K562 (cell line): Measurements from ENCODE around the gene OPA1. TPM values are rescaled to one million over a fixed set of nuclear protein-coding genes. Genes with fewer than 3 reads are reported as not detected.
A peak's percentile ranks its signal among the peaks of the same experiment; 100 is the strongest.

ENCODE experiments used
- ATAC-seq: fragments of 200-7000 bp; cut with Tn5 transposase; 3 replicates; pipeline ENCODE4 v1.9.1; 2020; ENCODE audit warnings: moderate library complexity
- BruUV-seq: library from RNA; stranded (reverse); fragments of 400-500 nt; replicated peaks from 2 replicates; lab custom pipeline; 2021; lab: Mats Ljungman, UMichigan
- CTCF ChIA-PET: fragments of 300-600 bp; formaldehyde crosslinking; extraction: SDS; loops from one replicate; lab custom pipeline; 2021; ENCODE audit warnings: low intra/inter-chr PET ratio; lab: Yijun Ruan, JAX
- POLR2A ChIA-PET: fragments of 300-600, 350-650 bp; sonication (Branson Sonifier 250); formaldehyde crosslinking; extraction: SDS; loops from one replicate; lab custom pipeline; 2021; ENCODE audit warnings: antibody characterized with exemption, inconsistent platforms; lab: Yijun Ruan, JAX
- DNase-seq, 4 experiments: peaks; one replicate each; pipeline versions ENCODE4 v3.0.0 to v3.0.0-alpha.2; 2011 to 2018; ENCODE audit warnings: low spot score in 3 of 4, mixed read lengths in 3 of 4; ENCODE audit errors: extremely low read depth in 1 of 4
- FAIRE-seq: peaks from 2 replicates; lab custom pipeline; 2011; peaks lifted over from hg19 to GRCh38; lab: Jason Lieb, UNC
- H2AFZ ChIP-seq: 2 replicates; pipeline ENCODE4 v1.6.0; 2011; ENCODE audit warnings: low read depth, low read length, control low read depth, inconsistent platforms
- H3K27ac ChIP-seq: fragments of 200-600 bp; 3 replicates; pipeline ENCODE4 v1.8.0; 2011; ENCODE audit warnings: low read depth, mild to moderate bottlenecking, control low read depth, inconsistent platforms, low read length, moderate library complexity, mixed read lengths; ENCODE audit errors: extremely low read depth
- H3K27me3 ChIP-seq, 2 experiments: fragments of 300-600 bp in 1 of 2; 2 replicates in 1 of 2; 3 replicates in 1 of 2; pipeline versions ENCODE4 v1.6.0 to v1.8.0; 2011; ENCODE audit warnings: inconsistent platforms in 2 of 2, low read length in 2 of 2, mild to moderate bottlenecking in 1 of 2, mixed read lengths in 1 of 2, moderate library complexity in 1 of 2; ENCODE audit not compliant: control insufficient read depth in 2 of 2, insufficient read depth in 2 of 2
- H3K36me3 ChIP-seq: fragments of 300-600 bp; 3 replicates; pipeline ENCODE4 v1.8.0; 2011; ENCODE audit warnings: mild to moderate bottlenecking, low read length, inconsistent platforms; ENCODE audit not compliant: control insufficient read depth, insufficient read depth
- H3K4me1 ChIP-seq, 2 experiments: fragments of 200-600 bp in 1 of 2; replicated peaks in 1 of 2; 2 replicates in 1 of 2; 3 replicates in 1 of 2; pipeline versions ENCODE4 v1.5.1 to v1.8.0; 2011; ENCODE audit warnings: inconsistent platforms in 2 of 2, low read length in 2 of 2, mild to moderate bottlenecking in 1 of 2, mixed read lengths in 1 of 2, moderate library complexity in 1 of 2; ENCODE audit not compliant: control insufficient read depth in 2 of 2, insufficient read depth in 2 of 2
- H3K4me2 ChIP-seq: 2 replicates; pipeline ENCODE4 v1.6.1; 2011; ENCODE audit warnings: low read length, control low read depth, inconsistent platforms, mixed read lengths; ENCODE audit not compliant: insufficient read depth
- H3K4me3 ChIP-seq: fragments of 200-600 bp; sonication (generic), shearing (Covaris generic); 2 replicates; pipeline ENCODE4 v1.5.1; 2016; ENCODE audit warnings: control low read depth, inconsistent platforms
- H3K79me2 ChIP-seq: fragments of 200-600 bp; 3 replicates; pipeline ENCODE4 v1.8.0; 2011; ENCODE audit warnings: low read length, inconsistent platforms; ENCODE audit not compliant: control insufficient read depth, insufficient read depth
- H3K9ac ChIP-seq, 2 experiments: 2 replicates each; pipeline versions ENCODE4 v1.6.0 to v1.6.1; 2011; ENCODE audit warnings: low read depth in 2 of 2, low read length in 2 of 2, control low read depth in 1 of 2, inconsistent platforms in 1 of 2, mild to moderate bottlenecking in 1 of 2, mixed read lengths in 1 of 2; ENCODE audit not compliant: insufficient read depth in 1 of 2
- H3K9me1 ChIP-seq: one replicate; pipeline ENCODE4 v1.6.0; 2011; ENCODE audit warnings: inconsistent platforms, mild to moderate bottlenecking, low read length, moderate library complexity; ENCODE audit not compliant: control insufficient read depth, insufficient read depth
- H3K9me3 ChIP-seq: replicated peaks from 2 replicates; pipeline ENCODE4 v1.5.1; 2011; ENCODE audit warnings: low read depth, low read length, inconsistent platforms; ENCODE audit not compliant: control insufficient read depth, insufficient read depth
- H4K20me1 ChIP-seq: replicated peaks from 2 replicates; pipeline ENCODE4 v1.6.1; 2011; ENCODE audit warnings: low read length, inconsistent platforms, mixed read lengths; ENCODE audit not compliant: control insufficient read depth, insufficient read depth
- RAD21 ChIP-seq, 2 experiments: fragments of 250-450 bp in 1 of 2; fragments of 450-650 bp in 1 of 2; sonication (Bioruptor Pico) in 1 of 2; formaldehyde crosslinking in 1 of 2; IDR thresholded peaks in 1 of 2; conservative IDR thresholded peaks in 1 of 2; 2 replicates each; pipeline versions ENCODE4 v1.4.0 to v1.8.0; 2020 to 2022; ENCODE audit warnings: mild to moderate bottlenecking in 2 of 2, moderate library complexity in 1 of 2
- WGBS: fragments of 100-300 bp; shearing (Covaris generic); methylation state at CpG from one replicate; pipeline ENCODE4 v1.1.6; 2016; ENCODE audit warnings: low coverage, mixed read lengths; ENCODE audit not compliant: insufficient coverage; ENCODE audit errors: missing lambda C conversion rate; 5-methylcytosine and 5-hydroxymethylcytosine counted together
- in situ Hi-C: fragments of 300-500 bp; cut with MboI; formaldehyde crosslinking; loops from 4 replicates; pipeline ENCODE4 v1.15.0; 2018; ENCODE audit warnings: inconsistent platforms, mixed read lengths
- intact Hi-C: fragments of 100-400 bp; cut with micrococcal nuclease; formaldehyde crosslinking; loops from 2 replicates; pipeline ENCODE4 v1.14.2; 2022
- polyA plus RNA-seq, 8 experiments: library from polyadenylated mRNA; depleted of rRNA in 4 of 8; stranded (reverse) in 5 of 8; unstranded in 3 of 8; fragments of >200 nt; fragmentation: Nextera tagmentation in 2 of 8; fragmentation: Illumina TruSeq in 1 of 8; extraction: Ambion mirVana in 2 of 8; extraction: Trizol in 1 of 8; gene quantifications; 2 replicates each; pipeline versions ENCODE4 v1.2.1 to v1.2.3, GENCODE V29; 2011 to 2014; ENCODE audit warnings: inconsistent platforms in 1 of 8, missing spikeins in 1 of 8
- total RNA-seq, 7 experiments: library from RNA; depleted of rRNA in 6 of 7; stranded (reverse); fragments of >200 nt in 6 of 7; fragmentation: Illumina TruSeq in 2 of 7; extraction: Trizol in 2 of 7; gene quantifications; 2 replicates each; pipeline versions ENCODE4 v1.2.1 to v1.2.3, GENCODE V29; 2011 to 2021; ENCODE audit warnings: low replicate concordance in 1 of 7
- TF ChIP-seq, protein P1 (sequence below), 2 experiments: fragments of 450-650 bp; formaldehyde crosslinking in 1 of 2; IDR thresholded peaks; 2 replicates each; pipeline versions ENCODE4 v1.4.0 to v1.6.1; 2014 to 2020; ENCODE audit warnings: mild to moderate bottlenecking in 2 of 2, borderline replicate concordance in 1 of 2, low read depth in 1 of 2
- TF ChIP-seq, protein P2 (sequence below): fragments of 450-650 bp; IDR thresholded peaks from one replicate; pipeline ENCODE4 v1.6.1; 2018; ENCODE audit warnings: mild to moderate bottlenecking, moderate library complexity; ENCODE audit not compliant: partially characterized antibody
- TF ChIP-seq, protein P3 (sequence below): IDR thresholded peaks from 2 replicates; pipeline ENCODE4 v1.6.1; 2012; ENCODE audit warnings: low read depth, low read length, improper control_type of control experiment, borderline replicate concordance
- TF ChIP-seq, protein P4 (sequence below), 3 experiments: IDR thresholded peaks in 2 of 3; conservative IDR thresholded peaks in 1 of 3; 2 replicates each; pipeline ENCODE4 v1.5.1; 2011 to 2012; ENCODE audit warnings: low read length in 3 of 3, mild to moderate bottlenecking in 3 of 3, control low read depth in 2 of 3, improper control_type of control experiment in 1 of 3, inconsistent platforms in 1 of 3, low read depth in 1 of 3, mixed read lengths in 1 of 3, moderate library complexity in 1 of 3; ENCODE audit not compliant: insufficient read depth in 2 of 3

The OPA1 gene
- total and polyA plus RNA-seq, 9 of the 15 experiments (the other 6 are each of a cell fraction or from before 2014, with no cell fraction given) = 19.7 to 127 (median 94.7) TPM

DNA sequence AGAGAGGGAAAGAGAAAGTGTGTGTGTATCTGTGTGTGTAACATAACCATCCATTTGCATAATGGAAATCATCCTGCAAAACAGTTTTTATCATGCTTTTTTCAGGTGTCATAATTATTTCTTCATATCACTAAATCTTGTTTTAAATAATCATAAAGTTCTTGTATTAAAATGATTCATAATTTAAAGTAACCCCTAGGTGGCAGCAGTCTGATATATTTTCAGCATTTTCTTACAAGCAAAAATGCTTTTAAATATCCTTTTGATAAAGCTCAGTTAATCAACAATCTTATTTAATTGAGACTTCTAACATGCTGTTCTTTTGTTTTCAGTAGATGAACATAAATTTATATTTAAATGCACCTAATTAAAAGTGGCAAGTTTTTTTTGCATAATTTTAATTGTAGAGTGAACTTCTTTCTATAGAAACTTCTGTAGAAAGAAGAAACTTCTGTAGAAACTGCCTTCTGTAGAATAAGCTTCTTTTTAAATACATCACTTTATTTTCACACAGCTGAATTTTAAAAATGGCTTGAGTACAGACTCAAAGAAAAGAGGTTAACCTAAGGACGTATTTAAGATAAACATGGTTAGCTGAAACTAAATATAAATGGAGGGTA is 72.5 kb downstream of the OPA1 start:
- no peaks in the 10 kb centered on the region for H3K27me3 ChIP-seq
- FAIRE-seq = no peak
- CTCF ChIA-PET = interaction anchor here (0.9 kb wide), 1 partner anchor 40 kb away, joined by 3 read pairs; no protein-coding TSS in a partner anchor
- no peaks in the 10 kb centered on the region; the same call in 2 of the 3 replicates for H3K79me2 ChIP-seq
- H3K4me3 ChIP-seq = no peak overlapping the region
- no peak overlapping the region for H3K4me2 ChIP-seq
- BruUV-seq = no TSS peak
- H3K27ac ChIP-seq = no peak overlapping the region
- no peak overlapping the region for H2AFZ ChIP-seq
- peaks cover 91% of the 10 kb centered on the region for H3K36me3 ChIP-seq
- TF ChIP-seq, protein P1, sequence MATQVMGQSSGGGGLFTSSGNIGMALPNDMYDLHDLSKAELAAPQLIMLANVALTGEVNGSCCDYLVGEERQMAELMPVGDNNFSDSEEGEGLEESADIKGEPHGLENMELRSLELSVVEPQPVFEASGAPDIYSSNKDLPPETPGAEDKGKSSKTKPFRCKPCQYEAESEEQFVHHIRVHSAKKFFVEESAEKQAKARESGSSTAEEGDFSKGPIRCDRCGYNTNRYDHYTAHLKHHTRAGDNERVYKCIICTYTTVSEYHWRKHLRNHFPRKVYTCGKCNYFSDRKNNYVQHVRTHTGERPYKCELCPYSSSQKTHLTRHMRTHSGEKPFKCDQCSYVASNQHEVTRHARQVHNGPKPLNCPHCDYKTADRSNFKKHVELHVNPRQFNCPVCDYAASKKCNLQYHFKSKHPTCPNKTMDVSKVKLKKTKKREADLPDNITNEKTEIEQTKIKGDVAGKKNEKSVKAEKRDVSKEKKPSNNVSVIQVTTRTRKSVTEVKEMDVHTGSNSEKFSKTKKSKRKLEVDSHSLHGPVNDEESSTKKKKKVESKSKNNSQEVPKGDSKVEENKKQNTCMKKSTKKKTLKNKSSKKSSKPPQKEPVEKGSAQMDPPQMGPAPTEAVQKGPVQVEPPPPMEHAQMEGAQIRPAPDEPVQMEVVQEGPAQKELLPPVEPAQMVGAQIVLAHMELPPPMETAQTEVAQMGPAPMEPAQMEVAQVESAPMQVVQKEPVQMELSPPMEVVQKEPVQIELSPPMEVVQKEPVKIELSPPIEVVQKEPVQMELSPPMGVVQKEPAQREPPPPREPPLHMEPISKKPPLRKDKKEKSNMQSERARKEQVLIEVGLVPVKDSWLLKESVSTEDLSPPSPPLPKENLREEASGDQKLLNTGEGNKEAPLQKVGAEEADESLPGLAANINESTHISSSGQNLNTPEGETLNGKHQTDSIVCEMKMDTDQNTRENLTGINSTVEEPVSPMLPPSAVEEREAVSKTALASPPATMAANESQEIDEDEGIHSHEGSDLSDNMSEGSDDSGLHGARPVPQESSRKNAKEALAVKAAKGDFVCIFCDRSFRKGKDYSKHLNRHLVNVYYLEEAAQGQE (IDR thresholded peaks at IDR 0.05; ENCODE audit: borderline replicate concordance) = peak; percentile 14; the same call in 1 of the 2 replicates
- TF ChIP-seq, protein P1 (CRISPR knock-in tag; IDR thresholded peaks at IDR 0.05; ENCODE audit: low read depth) = no peak
- TF ChIP-seq, protein P2, sequence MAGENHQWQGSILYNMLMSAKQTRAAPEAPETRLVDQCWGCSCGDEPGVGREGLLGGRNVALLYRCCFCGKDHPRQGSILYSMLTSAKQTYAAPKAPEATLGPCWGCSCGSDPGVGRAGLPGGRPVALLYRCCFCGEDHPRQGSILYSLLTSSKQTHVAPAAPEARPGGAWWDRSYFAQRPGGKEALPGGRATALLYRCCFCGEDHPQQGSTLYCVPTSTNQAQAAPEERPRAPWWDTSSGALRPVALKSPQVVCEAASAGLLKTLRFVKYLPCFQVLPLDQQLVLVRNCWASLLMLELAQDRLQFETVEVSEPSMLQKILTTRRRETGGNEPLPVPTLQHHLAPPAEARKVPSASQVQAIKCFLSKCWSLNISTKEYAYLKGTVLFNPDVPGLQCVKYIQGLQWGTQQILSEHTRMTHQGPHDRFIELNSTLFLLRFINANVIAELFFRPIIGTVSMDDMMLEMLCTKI = no peak
- TF ChIP-seq RAD21 (CRISPR knock-in tag; conservative IDR thresholded peaks at IDR 0.05 in 1 of 2, IDR thresholded peaks at IDR 0.05 in 1 of 2) = peak; percentile 44 to 53
- TF ChIP-seq, protein P3, sequence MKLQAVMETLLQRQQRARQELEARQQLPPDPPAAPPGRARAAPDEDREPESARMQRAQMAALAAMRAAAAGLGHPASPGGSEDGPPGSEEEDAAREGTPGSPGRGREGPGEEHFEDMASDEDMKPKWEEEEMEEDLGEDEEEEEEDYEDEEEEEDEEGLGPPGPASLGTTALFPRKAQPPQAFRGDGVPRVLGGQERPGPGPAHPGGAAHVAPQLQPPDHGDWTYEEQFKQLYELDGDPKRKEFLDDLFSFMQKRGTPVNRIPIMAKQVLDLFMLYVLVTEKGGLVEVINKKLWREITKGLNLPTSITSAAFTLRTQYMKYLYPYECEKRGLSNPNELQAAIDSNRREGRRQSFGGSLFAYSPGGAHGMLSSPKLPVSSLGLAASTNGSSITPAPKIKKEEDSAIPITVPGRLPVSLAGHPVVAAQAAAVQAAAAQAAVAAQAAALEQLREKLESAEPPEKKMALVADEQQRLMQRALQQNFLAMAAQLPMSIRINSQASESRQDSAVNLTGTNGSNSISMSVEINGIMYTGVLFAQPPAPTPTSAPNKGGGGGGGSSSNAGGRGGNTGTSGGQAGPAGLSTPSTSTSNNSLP = peak; percentile 87; the same call in 1 of the 2 replicates
- TF ChIP-seq, protein P4, sequence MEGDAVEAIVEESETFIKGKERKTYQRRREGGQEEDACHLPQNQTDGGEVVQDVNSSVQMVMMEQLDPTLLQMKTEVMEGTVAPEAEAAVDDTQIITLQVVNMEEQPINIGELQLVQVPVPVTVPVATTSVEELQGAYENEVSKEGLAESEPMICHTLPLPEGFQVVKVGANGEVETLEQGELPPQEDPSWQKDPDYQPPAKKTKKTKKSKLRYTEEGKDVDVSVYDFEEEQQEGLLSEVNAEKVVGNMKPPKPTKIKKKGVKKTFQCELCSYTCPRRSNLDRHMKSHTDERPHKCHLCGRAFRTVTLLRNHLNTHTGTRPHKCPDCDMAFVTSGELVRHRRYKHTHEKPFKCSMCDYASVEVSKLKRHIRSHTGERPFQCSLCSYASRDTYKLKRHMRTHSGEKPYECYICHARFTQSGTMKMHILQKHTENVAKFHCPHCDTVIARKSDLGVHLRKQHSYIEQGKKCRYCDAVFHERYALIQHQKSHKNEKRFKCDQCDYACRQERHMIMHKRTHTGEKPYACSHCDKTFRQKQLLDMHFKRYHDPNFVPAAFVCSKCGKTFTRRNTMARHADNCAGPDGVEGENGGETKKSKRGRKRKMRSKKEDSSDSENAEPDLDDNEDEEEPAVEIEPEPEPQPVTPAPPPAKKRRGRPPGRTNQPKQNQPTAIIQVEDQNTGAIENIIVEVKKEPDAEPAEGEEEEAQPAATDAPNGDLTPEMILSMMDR (IDR thresholded peaks at IDR 0.05 in 2 of 3, conservative IDR thresholded peaks at IDR 0.05 in 1 of 3; ENCODE audit: insufficient read depth in 2 of 3, low read depth in 1 of 3, low read length in 3 of 3) = peak in 1 of 3 experiments; percentile 55; a peak in 2 of 6 replicates
- H3K9me3 ChIP-seq = no peaks in the 10 kb centered on the region
- no peak for ATAC-seq
- intact Hi-C loops = loop anchor here (1.0 to 10.0 kb wide), 3 partner anchors 39 to 117 kb away; no protein-coding TSS in a partner anchor
- POLR2A ChIA-PET = interaction anchor here (0.8 kb wide), 1 partner anchor 17 kb away, joined by 3 read pairs; no protein-coding TSS in a partner anchor
- H4K20me1 ChIP-seq = no peaks in the 10 kb centered on the region
- no peak overlapping the region for H3K9ac ChIP-seq
- no peaks in the 10 kb centered on the region for H3K9me1 ChIP-seq
- in situ Hi-C loops = no loop called here
- 93% methylated on average over 1 of the region's 1 CpG for WGBS
- H3K4me1 ChIP-seq = peaks cover 0 to 30% of the 10 kb centered on the region in 2 experiments; a peak in 3 of 5 replicates
- DNase-seq = peak in 1 of 4 experiments; percentile 34
